HEK293 (cell line): Measurements from ENCODE around the gene ECI1.

ENCODE experiments used
- BCL11A ChIP-seq: fragments of 450-650 bp; formaldehyde crosslinking; IDR thresholded peaks from 2 replicates; pipeline ENCODE4 v1.5.1; 2016; ENCODE audit warnings: low read depth, missing biosample characterization, missing genetic modification characterization
- EGR2 ChIP-seq: fragments of 450-650 bp; formaldehyde crosslinking; IDR thresholded peaks from 2 replicates; pipeline ENCODE4 v1.5.1; 2016; ENCODE audit warnings: low read depth, missing biosample characterization, missing genetic modification characterization
- GFI1B ChIP-seq: fragments of 450-650 bp; formaldehyde crosslinking; IDR thresholded peaks from 2 replicates; pipeline ENCODE4 v1.5.1; 2016; ENCODE audit warnings: missing biosample characterization, missing genetic modification characterization
- KLF1 ChIP-seq: fragments of 450-650 bp; formaldehyde crosslinking; IDR thresholded peaks from 2 replicates; pipeline ENCODE4 v1.5.1; 2016; ENCODE audit warnings: missing biosample characterization, missing genetic modification characterization
- KLF16 ChIP-seq: fragments of 450-650 bp; formaldehyde crosslinking; IDR thresholded peaks from 2 replicates; pipeline ENCODE4 v1.5.1; 2017; ENCODE audit warnings: missing biosample characterization, missing genetic modification characterization
- KLF8 ChIP-seq: fragments of 450-650 bp; formaldehyde crosslinking; IDR thresholded peaks from 2 replicates; pipeline ENCODE4 v1.5.1; 2016; ENCODE audit warnings: missing biosample characterization, missing genetic modification characterization
- MZF1 ChIP-seq: fragments of 450-650 bp; formaldehyde crosslinking; IDR thresholded peaks from 2 replicates; pipeline ENCODE4 v1.5.1; 2017; ENCODE audit warnings: missing biosample characterization, missing genetic modification characterization, borderline replicate concordance
- PBX3 ChIP-seq: sonication (generic); formaldehyde crosslinking; IDR thresholded peaks from 2 replicates; pipeline ENCODE4 v1.8.1; 2022; ENCODE audit warnings: mild to moderate bottlenecking, moderate library complexity, missing genetic modification reagents
- PRDM1 ChIP-seq: fragments of 450-650 bp; formaldehyde crosslinking; IDR thresholded peaks from 2 replicates; pipeline ENCODE4; 2016; ENCODE audit warnings: missing biosample characterization, missing genetic modification characterization
- SALL2 ChIP-seq: fragments of 450-650 bp; formaldehyde crosslinking; IDR thresholded peaks from 2 replicates; pipeline ENCODE4 v1.5.0; 2017; ENCODE audit warnings: missing biosample characterization, mild to moderate bottlenecking, missing genetic modification characterization, borderline replicate concordance
- WT1 ChIP-seq: fragments of 450-650 bp; formaldehyde crosslinking; IDR thresholded peaks from 2 replicates; pipeline ENCODE4 v1.5.1; 2016; ENCODE audit warnings: missing biosample characterization, missing genetic modification characterization
- ZBTB48 ChIP-seq: fragments of 450-650 bp; formaldehyde crosslinking; IDR thresholded peaks from 2 replicates; pipeline ENCODE4 v1.5.1; 2016; ENCODE audit warnings: missing biosample characterization, missing genetic modification characterization
- ZBTB8A ChIP-seq: fragments of 450-650 bp; formaldehyde crosslinking; IDR thresholded peaks from 2 replicates; pipeline ENCODE4 v1.5.1; 2016; ENCODE audit warnings: missing biosample characterization, missing genetic modification characterization
- ZFHX2 ChIP-seq: fragments of 450-650 bp; formaldehyde crosslinking; conservative IDR thresholded peaks from 2 replicates; pipeline ENCODE4 v1.5.1; 2016; ENCODE audit warnings: missing biosample characterization, missing genetic modification characterization
- ZNF174 ChIP-seq: fragments of 450-650 bp; formaldehyde crosslinking; IDR thresholded peaks from 2 replicates; pipeline ENCODE4 v1.5.0; 2017; ENCODE audit warnings: missing biosample characterization, mild to moderate bottlenecking, missing genetic modification characterization
- ZNF202 ChIP-seq: fragments of 450-650 bp; formaldehyde crosslinking; IDR thresholded peaks from 2 replicates; pipeline ENCODE4 v1.5.1; 2016; ENCODE audit warnings: missing biosample characterization, missing genetic modification characterization, borderline replicate concordance
- ZNF221 ChIP-seq: fragments of 450-650 bp; formaldehyde crosslinking; IDR thresholded peaks from 2 replicates; pipeline ENCODE4 v1.5.1; 2017; ENCODE audit warnings: missing biosample characterization, missing genetic modification characterization, borderline replicate concordance
- ZNF23 ChIP-seq: fragments of 450-650 bp; formaldehyde crosslinking; IDR thresholded peaks from 2 replicates; pipeline ENCODE4 v1.5.1; 2016; ENCODE audit warnings: missing biosample characterization, missing genetic modification characterization, borderline replicate concordance
- ZNF24 ChIP-seq: fragments of 450-650 bp; formaldehyde crosslinking; IDR thresholded peaks from 2 replicates; pipeline ENCODE4 v1.5.1; 2016; ENCODE audit warnings: missing biosample characterization, missing genetic modification characterization
- ZNF302 ChIP-seq: fragments of 450-650 bp; formaldehyde crosslinking; IDR thresholded peaks from 2 replicates; pipeline ENCODE4 v1.5.1; 2016; ENCODE audit warnings: missing biosample characterization, missing genetic modification characterization, low read depth
- ZNF324 ChIP-seq: fragments of 450-650 bp; formaldehyde crosslinking; IDR thresholded peaks from 2 replicates; pipeline ENCODE4 v1.5.1; 2016; ENCODE audit warnings: missing biosample characterization, missing genetic modification characterization
- ZNF354C ChIP-seq: fragments of 450-650 bp; formaldehyde crosslinking; IDR thresholded peaks from 2 replicates; pipeline ENCODE4 v1.5.1; 2016; ENCODE audit warnings: missing biosample characterization, missing genetic modification characterization, low read depth, borderline replicate concordance
- ZNF416 ChIP-seq: fragments of 450-650 bp; formaldehyde crosslinking; IDR thresholded peaks from 2 replicates; pipeline ENCODE4 v1.5.1; 2016; ENCODE audit warnings: missing biosample characterization, missing genetic modification characterization
- ZNF423 ChIP-seq: fragments of 450-650 bp; formaldehyde crosslinking; IDR thresholded peaks from 2 replicates; pipeline ENCODE4 v1.5.1; 2016; ENCODE audit warnings: missing biosample characterization, missing genetic modification characterization
- ZNF433 ChIP-seq: fragments of 450-650 bp; formaldehyde crosslinking; IDR thresholded peaks from 2 replicates; pipeline ENCODE4 v1.5.1; 2016; ENCODE audit warnings: missing biosample characterization, missing genetic modification characterization, low read depth
- ZNF518A ChIP-seq: fragments of 450-650 bp; formaldehyde crosslinking; conservative IDR thresholded peaks from 2 replicates; pipeline ENCODE4 v1.5.1; 2016; ENCODE audit warnings: low read depth, missing biosample characterization, missing genetic modification characterization
- ZNF544 ChIP-seq: fragments of 450-650 bp; formaldehyde crosslinking; IDR thresholded peaks from 2 replicates; pipeline ENCODE4 v1.5.0; 2017; ENCODE audit warnings: missing biosample characterization, missing genetic modification characterization
- ZNF548 ChIP-seq: fragments of 450-650 bp; formaldehyde crosslinking; IDR thresholded peaks from 2 replicates; pipeline ENCODE4 v1.5.1; 2016; ENCODE audit warnings: missing biosample characterization, missing genetic modification characterization
- ZNF560 ChIP-seq: fragments of 450-650 bp; formaldehyde crosslinking; IDR thresholded peaks from 2 replicates; pipeline ENCODE4 v1.5.1; 2017; ENCODE audit warnings: missing biosample characterization, missing genetic modification characterization, borderline replicate concordance
- ZNF585B ChIP-seq: fragments of 450-650 bp; formaldehyde crosslinking; IDR thresholded peaks from 2 replicates; pipeline ENCODE4 v1.5.1; 2016; ENCODE audit warnings: missing biosample characterization, missing genetic modification characterization
- ZNF624 ChIP-seq: fragments of 450-650 bp; formaldehyde crosslinking; IDR thresholded peaks from 2 replicates; pipeline ENCODE4 v1.5.1; 2017; ENCODE audit warnings: missing biosample characterization, missing genetic modification characterization
- ZNF670 ChIP-seq: fragments of 450-650 bp; formaldehyde crosslinking; IDR thresholded peaks from 2 replicates; pipeline ENCODE4 v1.5.1; 2016; ENCODE audit warnings: missing biosample characterization, missing genetic modification characterization, low read depth
- ZNF76 ChIP-seq: fragments of 450-650 bp; formaldehyde crosslinking; IDR thresholded peaks from 2 replicates; pipeline ENCODE4; 2016; ENCODE audit warnings: low read depth, missing biosample characterization, missing genetic modification characterization, borderline replicate concordance
- ZNF776 ChIP-seq: fragments of 450-650 bp; formaldehyde crosslinking; IDR thresholded peaks from 2 replicates; pipeline ENCODE4 v1.5.0; 2017; ENCODE audit warnings: missing biosample characterization, missing genetic modification characterization, borderline replicate concordance
- ZNF791 ChIP-seq: fragments of 450-650 bp; formaldehyde crosslinking; IDR thresholded peaks from 2 replicates; pipeline ENCODE4 v1.5.1; 2016; ENCODE audit warnings: missing biosample characterization, missing genetic modification characterization
- ZNF792 ChIP-seq: fragments of 450-650 bp; formaldehyde crosslinking; IDR thresholded peaks from 2 replicates; pipeline ENCODE4 v1.5.1; 2016; ENCODE audit warnings: missing biosample characterization, missing genetic modification characterization
- ZSCAN23 ChIP-seq: fragments of 450-650 bp; formaldehyde crosslinking; IDR thresholded peaks from 2 replicates; pipeline ENCODE4 v1.5.1; 2016; ENCODE audit warnings: missing biosample characterization, missing genetic modification characterization

Gene ECI1

GRCh38 chr16:2213817-2214718, 37.3 kb downstream of the ECI1 start (continued):
- TF ChIP-seq SALL2, result no peak
- no peak for TF ChIP-seq ZNF302
- no peak for TF ChIP-seq KLF1
- TF ChIP-seq ZFHX2, result peak; percentile 90
- no peak for TF ChIP-seq GFI1B (tag by site-specific recombination)
- TF ChIP-seq ZSCAN23 (tag by site-specific recombination), result no peak
- no peak for TF ChIP-seq ZNF791 (tag by site-specific recombination)
- no peak for TF ChIP-seq ZNF174 (tag by site-specific recombination)
- TF ChIP-seq ZNF670, result no peak
- no peak for TF ChIP-seq ZNF416 (tag by site-specific recombination)
- TF ChIP-seq ZNF624 (tag by site-specific recombination), result no peak
- TF ChIP-seq BCL11A (tag by site-specific recombination), result no peak
- no peak for TF ChIP-seq ZNF585B (tag by site-specific recombination)
- TF ChIP-seq ZNF354C, result no peak
- TF ChIP-seq EGR2 (tag by site-specific recombination), result 0 out of 2 replicates have a peak, but pooled peaks have one; percentile 29
- TF ChIP-seq ZNF544 (tag by site-specific recombination), result no peak
- TF ChIP-seq KLF16 (tag by site-specific recombination), result no peak
- TF ChIP-seq ZNF423, result no peak
- TF ChIP-seq ZNF560 (tag by site-specific recombination), result no peak
- TF ChIP-seq ZNF23, result no peak
- no peak for TF ChIP-seq ZNF324 (tag by site-specific recombination)
- TF ChIP-seq ZNF24 (tag by site-specific recombination), result no peak
- no peak for TF ChIP-seq ZNF433 (tag by site-specific recombination)
- TF ChIP-seq KLF8 (tag by site-specific recombination), result no peak
- TF ChIP-seq ZNF202 (tag by site-specific recombination), result no peak
- TF ChIP-seq MZF1 (tag by site-specific recombination), result no peak
- no peak for TF ChIP-seq PRDM1 (tag by site-specific recombination)
- no peak for TF ChIP-seq ZNF518A (tag by site-specific recombination)
- TF ChIP-seq ZNF76 (tag by site-specific recombination), result no peak
- TF ChIP-seq ZNF792 (tag by site-specific recombination), result no peak
- TF ChIP-seq ZBTB48 (tag by site-specific recombination), result peak; percentile 73
- no peak for TF ChIP-seq ZNF776
- TF ChIP-seq WT1, result no peak
- TF ChIP-seq PBX3 (CRISPR knock-in tag), result peak; percentile 72
- no peak for TF ChIP-seq ZNF221 (tag by site-specific recombination)
- no peak; the same call in 1 of the 2 replicates for TF ChIP-seq ZBTB8A (tag by site-specific recombination)
- no peak for TF ChIP-seq ZNF548 (tag by site-specific recombination)
